Panc1 (cell line): Measurements from ENCODE around the gene ST3GAL2. TPM values are rescaled to one million over a fixed set of nuclear protein-coding genes. Genes with fewer than 3 reads are reported as not detected.

Experiments used
- ATAC-seq: fragments of 200-7000 bp; cut with Tn5 transposase; 2 replicates; pipeline ENCODE4 v1.9.1; 2020; ENCODE audit warnings: mild to moderate bottlenecking, moderate library complexity
- BruUV-seq: library from RNA; stranded (reverse); fragments of 400-500 nt; replicated peaks from 2 replicates; lab custom pipeline; 2021; lab: Mats Ljungman, UMichigan
- CTCF ChIA-PET: fragments of 300-600 bp; sonication (Branson Sonifier 250); formaldehyde crosslinking; loops from one replicate; lab custom pipeline; 2022; ENCODE audit warnings: antibody characterized with exemption; lab: Charles Lee
- POLR2A ChIA-PET: fragments of 300-600 bp; sonication (Branson Sonifier 250); formaldehyde crosslinking; loops from one replicate; lab custom pipeline; 2022; ENCODE audit warnings: antibody characterized with exemption; lab: Charles Lee
- DNase-seq: peaks from one replicate; pipeline ENCODE4 v3.0.0-alpha.2; 2010; ENCODE audit warnings: low read depth, low spot score
- H3K27ac ChIP-seq: 2 replicates; pipeline ENCODE4 v1.5.1; 2011; ENCODE audit warnings: mild to moderate bottlenecking, low read length, inconsistent platforms
- H3K27me3 ChIP-seq: fragments of 200-500 bp; sonication (Bioruptor generic); 2 replicates; pipeline ENCODE4 v1.6.0; 2014; ENCODE audit warnings: low read length, inconsistent platforms; ENCODE audit not compliant: control insufficient read depth, insufficient read depth
- H3K36me3 ChIP-seq: fragments of 200-500 bp; sonication (Bioruptor generic); 2 replicates; pipeline ENCODE4 v1.5.1; 2014; ENCODE audit warnings: inconsistent platforms, mild to moderate bottlenecking, low read length, moderate library complexity; ENCODE audit not compliant: control insufficient read depth, insufficient read depth
- H3K4me1 ChIP-seq: 2 replicates; pipeline ENCODE4 v1.5.1; 2011; ENCODE audit warnings: inconsistent platforms, mild to moderate bottlenecking, low read length, moderate library complexity; ENCODE audit not compliant: control insufficient read depth, insufficient read depth
- H3K4me3 ChIP-seq, 2 experiments: 2 replicates each; pipeline ENCODE4 v1.5.1; 2011 to 2012; ENCODE audit warnings: low read depth in 2 of 2, low read length in 2 of 2, mild to moderate bottlenecking in 2 of 2, inconsistent platforms in 1 of 2, moderate library complexity in 1 of 2
- H3K9me3 ChIP-seq: fragments of 200-500 bp; sonication (Bioruptor generic); 2 replicates; pipeline ENCODE4 v1.5.1; 2014; ENCODE audit warnings: low read depth, mild to moderate bottlenecking, inconsistent platforms, low read length, moderate library complexity; ENCODE audit not compliant: control insufficient read depth, insufficient read depth
- CTCF ChIP-seq: fragments of 450-650 bp; IDR thresholded peaks from 2 replicates; pipeline ENCODE4 v1.5.1; 2017; ENCODE audit warnings: mild to moderate bottlenecking
- POLR2AphosphoS5 ChIP-seq: IDR thresholded peaks from 2 replicates; pipeline ENCODE4 v1.6.1; 2012; ENCODE audit warnings: mild to moderate bottlenecking, low read depth, low read length, moderate library complexity
- REST ChIP-seq, 2 experiments: IDR thresholded peaks; 2 replicates each; pipeline ENCODE4 v1.6.1; 2011 to 2012; ENCODE audit warnings: low read depth in 2 of 2, control low read depth in 1 of 2, low read length in 1 of 2, mild to moderate bottlenecking in 1 of 2, moderate library complexity in 1 of 2; ENCODE audit not compliant: insufficient read depth in 1 of 2
- SIN3A ChIP-seq: IDR thresholded peaks from 2 replicates; pipeline ENCODE4 v1.6.1; 2012; ENCODE audit warnings: low read depth, mild to moderate bottlenecking, low read length, moderate library complexity, borderline replicate concordance; ENCODE audit not compliant: insufficient read depth
- TCF7L2 ChIP-seq: IDR thresholded peaks from 2 replicates; pipeline ENCODE4 v1.6.1; 2011; ENCODE audit warnings: mild to moderate bottlenecking, low read depth, low read length, inconsistent platforms
- in situ Hi-C: cut with HindIII; loops from 2 replicates; pipeline ENCODE4 v1.10.0; 2016; ENCODE audit warnings: low sequenced_read_pairs, low pct_unique_long_range_greater_than_20kb
- intact Hi-C: fragments of 100-400 bp; cut with micrococcal nuclease; formaldehyde crosslinking; loops from one replicate; pipeline ENCODE4 v1.10.0; 2022; ENCODE audit not compliant: unreplicated experiment
- total RNA-seq: library from RNA; stranded (reverse); gene quantifications from one replicate; pipeline ENCODE4 v1.2.1, GENCODE V29; 2021; ENCODE audit not compliant: unreplicated experiment

The ST3GAL2 gene
- total RNA-seq, 1 experiment from 2014 or later, result 84.2 TPM

- in situ Hi-C loops (no loop called here), intact Hi-C loops (no loop called here)
- Histone ChIP-seq H3K9me3 (no peaks in the 10 kb centered on the region), H3K27me3 (no peaks in the 10 kb centered on the region), H3K4me1 (no peaks in the 10 kb centered on the region), H3K4me3 (no peak overlapping the region), H3K27ac (no peak overlapping the region), H3K36me3 (peaks cover 14% of the 10 kb centered on the region; the same call in 1 of the 2 replicates)
- POLR2A ChIA-PET, result no interaction called here
- CTCF ChIA-PET, result no interaction called here
- TF ChIP-seq SIN3A (no peak), POLR2AphosphoS5 (no peak), REST (IDR thresholded peaks at IDR 0.05; ENCODE audit: insufficient read depth in 1 of 2, low read depth in 2 of 2, low read length in 1 of 2) (no peak), TCF7L2 (no peak), CTCF (no peak)
- DNase-seq (no peak), ATAC-seq (no peak)
- no TSS peak for BruUV-seq
Observed at GRCh38 chr16:70359552-70359951, 79.3 kb downstream of the ST3GAL2 start.

GRCh38 chr16:70349783-70350182 is 89.1 kb downstream of the ST3GAL2 start:
- in situ Hi-C loops (no loop called here), intact Hi-C loops (no loop called here)
- H3K4me1 ChIP-seq, result peaks cover 7% of the 10 kb centered on the region; the same call in 1 of the 2 replicates
- no peaks in the 10 kb centered on the region for H3K27me3 ChIP-seq
- no peak overlapping the region for H3K4me3 ChIP-seq
- ChIA-PET POLR2A (no interaction called here), CTCF (no interaction called here)
- no peaks in the 10 kb centered on the region for H3K9me3 ChIP-seq
- no TSS peak for BruUV-seq
- TF ChIP-seq CTCF (no peak), SIN3A (no peak), POLR2AphosphoS5 (no peak), TCF7L2 (no peak), REST (IDR thresholded peaks at IDR 0.05; ENCODE audit: insufficient read depth in 1 of 2, low read depth in 2 of 2, low read length in 1 of 2) (no peak)
- DNase-seq (no peak), ATAC-seq (no peak)
- peaks cover 10% of the 10 kb centered on the region; the same call in 1 of the 2 replicates for H3K36me3 ChIP-seq
- H3K27ac ChIP-seq, result no peak overlapping the region
